Urinary bladder (tissue), 4 donors: ENCODE measurements around the gene ZNF593OS. TPM values are rescaled to one million over a fixed set of nuclear protein-coding genes. Genes with fewer than 3 reads are reported as not detected.

ENCODE experiments used
- DNase-seq: peaks from one replicate; pipeline ENCODE4 v3.0.0-alpha.2; 2015; ENCODE audit errors: extremely low spot score
- H3K27ac ChIP-seq: one replicate; pipeline ENCODE4 v1.5.1; 2013; ENCODE audit warnings: low read depth, mild to moderate bottlenecking, moderate library complexity
- H3K36me3 ChIP-seq: one replicate; pipeline ENCODE4 v1.6.1; 2013; ENCODE audit warnings: mild to moderate bottlenecking, moderate library complexity; ENCODE audit not compliant: insufficient read depth
- H3K4me1 ChIP-seq: one replicate; pipeline ENCODE4 v1.6.1; 2013; ENCODE audit warnings: mild to moderate bottlenecking, moderate library complexity; ENCODE audit not compliant: insufficient read depth
- H3K4me3 ChIP-seq: one replicate; pipeline ENCODE4 v1.5.1; 2013; ENCODE audit warnings: low read depth, low read length
- WGBS: extraction: QIAGEN DNeasy Blood & Tissue Kit; methylation state at CpG from one replicate; pipeline ENCODE4 v1.1.7; 2013; 5-methylcytosine and 5-hydroxymethylcytosine counted together
- polyA plus RNA-seq: library from polyadenylated mRNA; stranded (reverse); fragments of 200-250 nt; gene quantifications from one replicate; pipeline ENCODE4 v1.2.3, GENCODE V29; 2013
- total RNA-seq: library from RNA; depleted of rRNA; stranded (reverse); fragments of >200 nt; gene quantifications from one replicate; pipeline ENCODE4 v1.2.3, GENCODE V29; 2014
- donor health status: healthy with polysubstance abuse.
- donor health status: healthy.

ZNF593OS gene
- total and polyA plus RNA-seq, 2 donors, result 0.18 TPM; not detected in 1

DNA sequence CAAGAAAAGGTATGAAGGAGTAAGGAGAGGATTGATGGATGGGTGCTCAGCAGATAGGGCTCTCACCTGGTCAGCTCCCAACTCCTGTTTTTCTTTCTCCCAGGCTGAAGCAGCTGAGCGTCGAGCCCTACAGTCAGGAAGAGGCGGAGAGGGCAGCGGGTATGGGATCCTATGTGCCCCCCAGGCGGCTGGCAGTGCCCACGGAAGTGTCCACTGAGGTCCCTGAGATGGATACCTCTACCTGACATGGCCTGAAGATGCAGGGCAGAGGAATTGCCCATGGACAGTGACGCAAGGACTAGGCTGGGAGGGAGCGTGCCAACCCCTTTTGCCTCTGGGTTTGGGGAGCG, 1.2 kb downstream of the ZNF593OS start:
- H3K4me3 ChIP-seq, result peak overlapping the region; percentile 58
- 77% methylated on average over 9 of the region's 9 CpGs for WGBS
- DNase-seq, result no peak
- no peaks in the 10 kb centered on the region for H3K4me1 ChIP-seq
- no peak overlapping the region for H3K27ac ChIP-seq
- H3K36me3 ChIP-seq, result no peaks in the 10 kb centered on the region

DNA sequence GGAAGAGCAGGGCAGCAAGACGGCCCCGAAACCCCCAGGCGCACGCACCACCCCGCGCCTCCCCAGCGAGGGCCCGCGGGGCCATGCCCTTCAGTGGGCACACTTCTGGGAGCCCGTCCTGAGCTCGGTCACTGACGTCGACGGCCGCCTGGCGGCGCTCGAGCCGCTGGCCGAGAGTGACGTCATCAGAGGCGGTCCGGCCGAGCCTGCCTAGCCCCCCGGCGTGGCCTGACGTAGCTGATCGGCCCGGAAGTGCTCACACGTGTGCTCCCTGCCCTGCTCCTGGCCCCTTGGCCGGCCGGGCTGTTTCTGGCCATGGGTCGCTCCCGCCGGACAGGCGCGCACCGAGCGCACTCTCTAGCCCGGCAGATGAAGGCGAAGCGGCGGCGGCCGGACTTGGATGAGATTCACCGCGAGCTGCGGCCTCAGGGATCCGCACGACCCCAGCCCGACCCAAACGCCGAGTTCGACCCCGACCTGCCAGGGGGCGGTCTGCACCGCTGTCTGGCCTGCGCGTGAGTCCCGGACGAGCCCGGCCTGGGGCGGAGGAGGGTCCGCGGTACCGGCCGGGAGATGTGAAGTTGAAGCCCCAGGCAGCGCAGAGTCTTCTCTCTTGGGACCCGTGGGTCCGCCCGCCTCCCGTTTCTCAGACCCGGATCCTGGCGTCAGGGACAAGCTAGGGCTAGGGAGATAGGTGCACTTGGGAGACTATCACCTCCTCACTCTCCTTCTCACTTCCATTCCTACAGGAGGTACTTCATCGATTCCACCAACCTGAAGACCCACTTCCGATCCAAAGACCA, 1.8 kb downstream of the ZNF593OS start, which contains the start of gene ZNF593:
Gene ZNF593, plus strand, starts transcription at position 240 of the 803 bp plus-strand sequence. Its CDS starts 76 bp downstream, at position 316.
- H3K4me3 ChIP-seq, result peak within 1 kb of the TSS; percentile 58
- no peaks in the 10 kb centered on the region for H3K4me1 ChIP-seq
- 1% methylated on average over 76 of the region's 76 CpGs for WGBS
- H3K36me3 ChIP-seq, result no peaks in the 10 kb centered on the region
- DNase-seq, result peak; percentile 71
- H3K27ac ChIP-seq, result no peak within 1 kb of the TSS

DNA sequence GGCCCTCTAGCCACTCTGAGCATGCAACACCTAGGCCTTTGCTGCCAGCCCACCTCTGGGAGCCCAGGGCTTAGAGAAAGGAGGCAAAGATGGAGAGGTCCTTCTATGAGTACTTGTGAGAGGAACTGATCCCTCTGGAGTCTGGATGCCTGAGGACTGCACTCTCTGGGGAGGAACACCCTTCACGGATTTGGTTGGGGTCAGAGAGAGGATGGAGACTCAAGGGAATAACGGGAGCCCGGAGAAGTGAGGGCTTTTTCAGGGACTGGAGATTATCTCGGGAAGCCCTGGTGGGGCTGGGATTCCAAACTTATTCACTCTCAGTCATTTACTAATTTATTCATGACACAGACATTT, 2.5 kb downstream of the ZNF593OS start:
- Histone ChIP-seq H3K4me3 (no peak overlapping the region), H3K36me3 (no peaks in the 10 kb centered on the region), H3K4me1 (no peaks in the 10 kb centered on the region), H3K27ac (no peak overlapping the region)
- no peak for DNase-seq
- WGBS, result 47% methylated on average over 4 of the region's 4 CpGs

DNA sequence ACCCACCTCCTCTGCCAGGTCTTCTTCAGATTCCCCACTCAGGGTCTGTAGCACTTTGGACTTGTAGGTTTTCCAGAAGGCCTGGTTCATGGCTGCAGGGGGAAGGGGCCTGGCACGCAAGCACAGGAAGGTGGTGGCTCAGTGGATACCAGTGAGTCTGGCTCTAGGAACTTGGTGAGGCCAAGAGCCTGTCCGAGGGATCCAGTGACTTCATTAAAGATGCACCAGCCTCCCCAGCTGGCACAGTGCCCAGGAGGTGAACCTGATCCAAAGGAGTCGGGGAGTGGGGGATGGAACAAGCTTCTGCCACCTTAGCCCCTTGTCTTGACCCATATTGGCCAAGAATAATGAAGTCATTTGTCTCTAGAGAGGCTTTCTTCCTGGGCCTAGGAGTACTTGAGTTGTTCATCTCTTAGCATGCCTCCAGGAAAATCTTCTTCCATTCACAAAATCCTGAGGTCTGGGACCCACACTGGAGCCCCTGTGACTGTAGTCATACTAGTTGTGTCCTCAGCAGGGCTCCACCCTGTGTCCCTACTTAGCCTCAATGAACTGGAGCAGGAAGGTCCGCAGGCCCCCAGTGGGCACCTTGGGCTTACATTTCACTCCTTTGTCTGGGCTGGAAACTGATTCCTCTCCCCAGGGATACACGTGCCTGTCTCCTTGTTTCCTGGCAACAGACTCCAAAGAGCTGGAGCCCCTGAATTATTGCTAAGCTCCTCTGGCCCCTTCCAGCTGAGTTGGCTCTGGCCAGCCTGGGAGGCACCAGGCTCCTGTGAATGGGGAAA, 3.0 kb downstream of the ZNF593OS start, which contains the start of gene C1orf232:
Gene C1orf232, minus strand, starts transcription at position 554 of the 788 bp plus-strand sequence. Its CDS starts 464 bp downstream, at position 90.
- H3K27ac ChIP-seq, result no peak within 1 kb of the TSS
- no peaks in the 10 kb centered on the region for H3K4me1 ChIP-seq
- H3K4me3 ChIP-seq, result peak within 1 kb of the TSS; percentile 58
- no peak for DNase-seq
- H3K36me3 ChIP-seq, result no peaks in the 10 kb centered on the region
- WGBS, result 60% methylated on average over 5 of the region's 5 CpGs

DNA sequence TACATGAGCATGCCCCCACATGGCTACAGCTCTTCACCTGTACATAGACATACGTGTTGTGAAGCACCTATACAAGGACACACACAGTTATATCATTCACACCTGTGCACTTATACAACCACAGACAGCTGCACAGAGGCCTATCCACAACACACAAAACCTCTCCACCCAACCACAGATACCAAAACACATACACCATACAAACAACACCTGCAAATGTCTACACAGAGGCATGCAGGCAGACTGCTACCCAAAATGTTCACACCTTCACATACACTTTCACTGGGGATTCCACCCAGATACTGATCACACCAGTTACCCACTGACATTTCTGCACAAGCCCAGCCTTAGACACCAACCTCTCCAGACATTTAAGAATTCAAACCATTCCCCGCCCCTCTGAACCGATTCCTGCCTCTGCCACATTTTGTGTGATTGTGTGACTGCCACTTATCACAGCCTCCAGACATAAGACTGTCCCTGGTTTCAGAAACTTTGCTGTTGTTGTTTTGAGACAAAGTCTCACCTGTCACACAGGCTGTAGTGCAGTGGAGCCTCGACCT, 4.8 kb downstream of the ZNF593OS start:
- H3K4me3 ChIP-seq, result no peak overlapping the region
- no peak overlapping the region for H3K27ac ChIP-seq
- no peaks in the 10 kb centered on the region for H3K4me1 ChIP-seq
- DNase-seq, result no peak
- WGBS, result 85% methylated on average over 4 of the region's 4 CpGs
- no peaks in the 10 kb centered on the region for H3K36me3 ChIP-seq

DNA sequence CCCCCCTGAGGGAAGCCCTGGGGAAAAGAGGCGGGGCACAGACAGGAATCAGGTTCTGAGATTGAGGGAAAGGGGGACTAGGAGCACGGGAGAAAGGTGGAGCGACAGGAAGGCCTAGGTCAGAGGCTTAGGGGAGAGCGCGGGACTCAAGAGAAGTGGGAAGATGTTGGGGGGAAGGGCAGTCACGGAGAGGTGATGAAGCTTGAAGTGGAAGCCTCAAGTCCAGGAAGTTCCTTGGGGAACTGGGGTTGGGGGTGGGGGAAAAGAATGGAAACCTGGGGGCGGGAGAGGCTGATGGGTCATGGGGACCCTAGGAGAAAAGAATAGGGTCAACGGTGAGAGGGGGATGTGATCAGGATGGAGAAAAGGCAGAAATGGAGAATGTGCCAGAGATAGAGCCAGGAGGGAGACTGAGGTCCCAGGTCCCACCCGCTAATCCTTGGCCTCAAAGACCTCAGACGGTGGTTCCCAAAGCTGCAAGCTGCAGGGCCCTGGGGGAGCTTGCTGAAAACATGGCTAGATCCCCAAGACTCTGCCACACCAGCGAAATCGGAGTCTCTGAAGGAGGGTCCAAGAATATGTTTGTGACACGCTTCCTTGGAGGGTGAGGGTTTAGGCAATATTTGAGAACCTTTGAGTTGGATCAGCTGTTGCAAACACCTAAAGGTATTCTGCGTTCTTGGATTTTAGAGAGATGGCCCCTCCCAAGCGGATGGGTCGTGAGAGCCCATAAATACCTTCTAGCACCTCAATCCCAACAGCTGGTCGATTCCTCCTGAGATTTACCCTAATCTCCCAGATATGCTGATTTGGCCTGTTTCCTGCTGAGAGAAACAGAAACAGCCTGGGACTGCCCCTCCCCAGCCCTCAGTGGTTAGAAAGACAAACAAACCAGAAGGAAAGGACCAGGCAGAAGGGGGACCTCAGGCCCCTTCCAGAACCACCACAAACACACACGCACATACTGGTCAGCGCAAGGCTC, 6.5 kb downstream of the ZNF593OS start:
- Histone ChIP-seq H3K36me3 (no peaks in the 10 kb centered on the region), H3K27ac (no peak overlapping the region), H3K4me3 (no peak overlapping the region), H3K4me1 (no peaks in the 10 kb centered on the region)
- 57% methylated on average over 19 of the region's 19 CpGs for WGBS
- DNase-seq, result no peak

DNA sequence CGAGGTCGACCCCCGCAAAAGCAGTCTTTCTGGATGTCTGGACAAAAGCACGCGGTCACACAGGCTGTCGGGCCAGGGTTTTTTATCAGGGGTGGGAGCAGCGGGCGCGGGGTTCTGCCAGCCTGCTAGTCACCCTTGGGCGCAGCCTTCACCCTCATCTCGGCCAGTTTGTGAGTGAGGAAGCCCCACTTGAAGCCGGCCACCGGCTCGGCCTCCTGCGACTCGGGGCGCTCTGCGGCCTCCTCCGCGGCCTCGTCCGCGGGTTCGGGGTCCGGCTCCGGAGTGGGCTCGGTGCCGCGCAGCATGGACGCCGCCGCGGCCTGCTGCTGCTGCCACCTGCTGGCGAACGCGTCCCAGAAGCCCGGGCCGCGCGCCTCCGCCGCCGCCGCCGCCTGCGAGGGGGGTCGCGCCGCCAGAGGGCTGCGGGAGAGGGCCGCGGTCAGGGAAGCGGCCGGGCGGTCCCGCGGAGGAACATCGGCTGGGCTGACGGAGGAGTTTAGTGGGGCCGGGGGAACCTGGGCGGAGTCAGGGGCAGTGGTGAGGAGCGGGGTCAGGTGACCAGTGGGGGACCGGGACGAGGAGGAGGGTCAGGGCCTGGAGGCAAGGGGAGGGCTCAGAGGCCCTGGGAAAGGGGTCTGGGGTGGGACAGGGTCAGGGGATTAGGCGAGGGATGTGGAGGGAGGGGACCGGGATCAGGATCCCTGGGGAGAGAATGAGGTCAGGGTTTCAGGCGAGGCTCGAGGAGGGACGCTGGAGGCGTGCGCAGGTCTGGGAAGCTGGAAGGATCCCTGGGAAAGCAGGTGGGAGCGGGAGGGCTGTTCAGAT, 7.4 kb downstream of the ZNF593OS start:
- Histone ChIP-seq H3K27ac (no peak overlapping the region), H3K4me1 (no peaks in the 10 kb centered on the region), H3K36me3 (no peaks in the 10 kb centered on the region), H3K4me3 (peak overlapping the region; percentile 29)
- 8% methylated on average over 72 of the region's 72 CpGs for WGBS
- no peak for DNase-seq

DNA sequence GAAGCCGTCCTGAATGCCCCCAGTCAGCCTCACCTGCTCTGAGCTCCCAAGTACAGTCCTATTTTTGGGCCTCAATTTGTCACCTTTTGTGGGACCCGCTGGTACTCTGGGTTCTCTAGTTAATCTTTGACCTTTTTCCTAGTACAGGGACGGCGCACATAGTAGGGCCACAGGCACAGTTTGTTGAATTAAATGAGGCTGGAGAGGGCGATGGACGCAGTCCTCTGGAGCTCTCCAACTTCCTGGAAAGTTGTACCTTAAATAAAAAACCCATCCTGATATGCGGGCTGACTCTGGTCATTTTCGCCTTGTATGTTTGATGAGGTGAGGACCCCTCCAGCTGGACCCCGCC, 8.0 kb downstream of the ZNF593OS start:
- 55% methylated on average over 9 of the region's 9 CpGs for WGBS
- H3K27ac ChIP-seq, result no peak overlapping the region
- H3K4me1 ChIP-seq, result no peaks in the 10 kb centered on the region
- no peaks in the 10 kb centered on the region for H3K36me3 ChIP-seq
- H3K4me3 ChIP-seq, result no peak overlapping the region
- DNase-seq, result no peak

DNA sequence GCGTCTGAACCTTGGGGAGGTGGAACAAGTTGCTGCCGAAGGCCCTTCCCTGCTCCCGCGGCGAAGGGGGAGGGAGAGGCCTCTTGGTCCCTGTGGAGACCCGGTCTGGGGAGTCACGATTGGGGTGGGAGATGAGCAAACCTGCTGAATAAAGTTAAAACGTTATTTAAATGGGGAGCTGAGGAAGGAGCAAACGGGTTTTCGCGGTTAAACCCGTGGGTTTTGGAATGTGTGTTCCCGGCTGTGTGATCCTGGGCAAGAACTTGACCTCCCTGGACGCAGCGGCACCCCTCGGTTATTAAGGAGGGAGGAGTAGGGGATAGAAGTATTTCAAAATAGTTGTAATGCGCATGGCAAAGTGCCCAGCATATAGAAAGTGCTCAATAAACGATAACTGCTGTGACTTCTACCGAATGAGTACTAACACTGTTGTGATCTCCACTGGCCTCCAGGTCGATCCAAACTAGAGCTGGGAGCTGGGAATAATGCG, 9.4 kb downstream of the ZNF593OS start:
- WGBS, result 35% methylated on average over 21 of the region's 21 CpGs
- Histone ChIP-seq H3K36me3 (no peaks in the 10 kb centered on the region), H3K4me3 (peak overlapping the region; percentile 44), H3K4me1 (no peaks in the 10 kb centered on the region), H3K27ac (no peak overlapping the region)
- no peak for DNase-seq

DNA sequence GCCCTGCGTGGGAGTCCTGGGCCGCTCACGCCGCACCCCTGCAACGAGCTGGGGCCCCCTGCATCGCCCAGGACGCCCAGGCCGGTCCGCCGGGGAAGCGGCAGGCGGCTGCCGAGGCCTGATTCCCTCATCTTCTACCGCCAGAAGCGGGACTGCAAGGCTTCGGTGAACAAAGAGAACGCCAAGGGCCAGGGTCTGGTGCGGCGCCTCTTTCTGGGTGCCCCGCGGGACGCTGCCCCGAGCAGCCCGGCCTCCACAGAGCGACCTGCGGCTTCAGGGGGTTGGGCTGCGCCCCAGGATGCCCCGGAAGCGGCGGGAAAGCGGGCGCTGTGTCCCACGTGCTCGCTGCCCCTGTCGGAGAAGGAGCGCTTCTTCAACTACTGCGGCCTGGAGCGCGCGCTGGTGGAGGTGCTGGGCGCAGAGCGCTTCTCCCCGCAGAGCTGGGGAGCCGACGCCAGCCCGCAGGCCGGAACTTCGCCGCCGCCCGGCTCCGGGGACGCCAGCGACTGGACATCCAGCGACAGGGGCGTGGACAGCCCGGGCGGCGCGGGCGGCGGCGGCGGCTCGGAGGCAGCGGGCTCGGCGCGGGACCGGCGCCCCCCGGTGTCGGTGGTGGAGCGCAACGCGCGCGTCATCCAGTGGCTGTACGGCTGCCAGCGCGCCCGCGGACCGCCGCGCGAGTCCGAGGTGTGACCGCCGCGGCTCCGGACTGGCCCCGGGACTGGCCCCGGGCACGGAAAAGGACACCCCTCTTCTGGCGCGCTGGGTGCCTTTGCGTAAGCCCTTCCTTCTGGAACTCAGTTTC, 10.0 kb downstream of the ZNF593OS start:
- WGBS, result 1% methylated on average over 98 of the region's 98 CpGs
- no peaks in the 10 kb centered on the region for H3K4me1 ChIP-seq
- no peak overlapping the region for H3K27ac ChIP-seq
- no peaks in the 10 kb centered on the region for H3K36me3 ChIP-seq
- H3K4me3 ChIP-seq, result peak overlapping the region; percentile 44
- DNase-seq, result no peak

DNA sequence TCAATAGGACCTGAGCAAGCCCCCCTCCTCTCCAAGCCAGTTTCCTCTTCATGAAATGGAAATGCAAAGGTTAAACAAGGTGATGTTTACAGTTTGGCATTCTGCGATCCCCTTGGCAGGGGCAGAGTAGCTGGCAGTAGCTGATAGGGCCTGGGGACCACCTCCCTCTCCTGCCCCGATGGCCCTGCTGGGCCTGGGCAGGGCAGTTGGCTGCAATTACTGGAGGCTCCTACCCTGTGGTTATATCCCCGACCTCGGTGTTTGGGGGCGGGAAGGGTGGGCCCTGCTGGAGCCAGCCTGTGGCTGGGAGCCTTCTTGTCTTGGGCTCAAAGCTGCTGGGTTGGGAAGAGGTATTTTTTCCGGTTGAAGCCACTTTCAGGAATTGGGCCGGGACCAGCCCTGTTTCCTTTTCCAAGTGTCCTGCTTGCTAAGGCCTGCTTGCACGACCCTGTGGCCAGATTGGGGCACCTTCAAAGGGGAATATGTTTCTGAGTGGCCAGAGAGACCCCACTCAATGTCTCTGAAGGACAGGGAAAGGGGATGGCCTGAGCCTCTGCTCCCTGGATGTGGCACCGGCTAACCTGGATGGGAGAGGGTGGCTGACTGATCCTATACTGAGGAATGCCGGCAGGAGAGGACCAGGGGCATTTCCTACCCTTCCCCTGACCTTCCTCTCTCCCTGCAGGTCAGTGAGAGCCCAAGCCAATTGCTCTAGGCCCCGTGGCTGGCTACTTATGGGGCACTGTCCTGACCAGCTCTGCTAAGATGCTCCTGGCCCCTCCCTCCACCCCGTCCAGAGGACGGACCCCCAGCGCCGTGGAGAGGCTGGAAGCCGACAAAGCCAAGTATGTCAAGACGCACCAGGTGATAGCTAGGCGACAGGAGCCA, 10.9 kb downstream of the ZNF593OS start:
- no peaks in the 10 kb centered on the region for H3K4me1 ChIP-seq
- H3K27ac ChIP-seq, result no peak overlapping the region
- no peaks in the 10 kb centered on the region for H3K36me3 ChIP-seq
- H3K4me3 ChIP-seq, result peak overlapping the region; percentile 44
- 49% methylated on average over 18 of the region's 18 CpGs for WGBS
- no peak for DNase-seq
